A549 (cell line): ENCODE results near the gene CDK18.

Source experiments
- CBX2 ChIP-seq: fragments of 200-600 bp; sonication (generic); IDR thresholded peaks from 2 replicates; pipeline ENCODE4 v1.6.1; 2016; ENCODE audit warnings: low read depth, mild to moderate bottlenecking, borderline replicate concordance
- CHD2 ChIP-seq: fragments of 150-350 bp; IDR thresholded peaks from 2 replicates; pipeline ENCODE4 v1.6.1; 2014; ENCODE audit warnings: low read length; ENCODE audit not compliant: partially characterized antibody
- MAX ChIP-seq: IDR thresholded peaks from 2 replicates; pipeline ENCODE4 v1.6.1; 2012
- TF ChIP-seq, protein P1 (sequence below): fragments of >200 bp; sonication (Bioruptor Twin); formaldehyde crosslinking; IDR thresholded peaks from 3 replicates; pipeline ENCODE4 v1.5.1; 2016

GRCh38 chr1:205570796-205571537, 66.5 kb downstream of the CDK18 start:
- TF ChIP-seq, protein P1, sequence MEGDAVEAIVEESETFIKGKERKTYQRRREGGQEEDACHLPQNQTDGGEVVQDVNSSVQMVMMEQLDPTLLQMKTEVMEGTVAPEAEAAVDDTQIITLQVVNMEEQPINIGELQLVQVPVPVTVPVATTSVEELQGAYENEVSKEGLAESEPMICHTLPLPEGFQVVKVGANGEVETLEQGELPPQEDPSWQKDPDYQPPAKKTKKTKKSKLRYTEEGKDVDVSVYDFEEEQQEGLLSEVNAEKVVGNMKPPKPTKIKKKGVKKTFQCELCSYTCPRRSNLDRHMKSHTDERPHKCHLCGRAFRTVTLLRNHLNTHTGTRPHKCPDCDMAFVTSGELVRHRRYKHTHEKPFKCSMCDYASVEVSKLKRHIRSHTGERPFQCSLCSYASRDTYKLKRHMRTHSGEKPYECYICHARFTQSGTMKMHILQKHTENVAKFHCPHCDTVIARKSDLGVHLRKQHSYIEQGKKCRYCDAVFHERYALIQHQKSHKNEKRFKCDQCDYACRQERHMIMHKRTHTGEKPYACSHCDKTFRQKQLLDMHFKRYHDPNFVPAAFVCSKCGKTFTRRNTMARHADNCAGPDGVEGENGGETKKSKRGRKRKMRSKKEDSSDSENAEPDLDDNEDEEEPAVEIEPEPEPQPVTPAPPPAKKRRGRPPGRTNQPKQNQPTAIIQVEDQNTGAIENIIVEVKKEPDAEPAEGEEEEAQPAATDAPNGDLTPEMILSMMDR, result no peak
- TF ChIP-seq CHD2, result no peak
- TF ChIP-seq CBX2, result no peak
- TF ChIP-seq MAX, result no peak
